GM23338 (cell line): ENCODE results near the gene AMIGO1.

ENCODE experiments used
- CREB1 ChIP-seq: fragments of 250-450 bp; sonication (Bioruptor Pico); IDR thresholded peaks from 2 replicates; pipeline ENCODE4 v1.5.0; 2020; ENCODE audit warnings: low read depth, mild to moderate bottlenecking, moderate library complexity
- ETS1 ChIP-seq: IDR thresholded peaks from 2 replicates; pipeline ENCODE4 v1.6.1; 2016; ENCODE audit warnings: antibody characterized with exemption
- EZH2 ChIP-seq: fragments of 200-600 bp; sonication (generic); IDR thresholded peaks from one replicate; pipeline ENCODE4 v1.8.0; 2017; ENCODE audit warnings: antibody characterized with exemption, mild to moderate bottlenecking, low read depth; ENCODE audit not compliant: unreplicated experiment
- EZH2phosphoT487 ChIP-seq: fragments of 200-600 bp; sonication (generic); IDR thresholded peaks from one replicate; pipeline ENCODE4 v1.8.1; 2018; ENCODE audit warnings: antibody characterized with exemption; ENCODE audit not compliant: unreplicated experiment
- JUNB ChIP-seq: IDR thresholded peaks from one replicate; pipeline ENCODE4 v1.6.1; 2016; ENCODE audit warnings: antibody characterized with exemption; ENCODE audit not compliant: unreplicated experiment
- NANOG ChIP-seq: IDR thresholded peaks from 2 replicates; pipeline ENCODE4 v1.6.1; 2016; ENCODE audit warnings: antibody characterized with exemption, borderline replicate concordance
- POLR2AphosphoS5 ChIP-seq: IDR thresholded peaks from 2 replicates; pipeline ENCODE4 v1.6.1; 2016; ENCODE audit warnings: antibody characterized with exemption, low read depth
- STAT1 ChIP-seq: IDR thresholded peaks from one replicate; pipeline ENCODE4 v1.6.1; 2016; ENCODE audit warnings: antibody characterized with exemption; ENCODE audit not compliant: unreplicated experiment
- ZNF114 ChIP-seq: fragments of 250-450 bp; sonication (Bioruptor Pico); IDR thresholded peaks from 2 replicates; pipeline ENCODE4 v1.5.0; 2020; ENCODE audit warnings: mild to moderate bottlenecking, moderate library complexity
- ZNF331 ChIP-seq: fragments of 250-450 bp; sonication (Bioruptor Pico); IDR thresholded peaks from 2 replicates; pipeline ENCODE4 v1.5.0; 2020; ENCODE audit warnings: low read depth, mild to moderate bottlenecking, moderate library complexity
- TF ChIP-seq, protein P1 (sequence below), 2 experiments: fragments of 200-600 bp in 1 of 2; sonication (generic) in 1 of 2; conservative IDR thresholded peaks; 2 replicates each; pipeline versions ENCODE4 v1.5.1 to v1.6.1; 2016 to 2017; ENCODE audit warnings: antibody characterized with exemption in 2 of 2, low read depth in 2 of 2, mild to moderate bottlenecking in 2 of 2, moderate library complexity in 1 of 2
- TF ChIP-seq, protein P2 (sequence below): fragments of 250-450 bp; sonication (Bioruptor Pico); IDR thresholded peaks from 2 replicates; pipeline ENCODE4 v1.5.0; 2020; ENCODE audit warnings: mild to moderate bottlenecking, moderate library complexity
- TF ChIP-seq, protein P3 (sequence below): IDR thresholded peaks from one replicate; pipeline ENCODE4 v1.6.1; 2018; ENCODE audit warnings: antibody characterized with exemption; ENCODE audit not compliant: unreplicated experiment

DNA sequence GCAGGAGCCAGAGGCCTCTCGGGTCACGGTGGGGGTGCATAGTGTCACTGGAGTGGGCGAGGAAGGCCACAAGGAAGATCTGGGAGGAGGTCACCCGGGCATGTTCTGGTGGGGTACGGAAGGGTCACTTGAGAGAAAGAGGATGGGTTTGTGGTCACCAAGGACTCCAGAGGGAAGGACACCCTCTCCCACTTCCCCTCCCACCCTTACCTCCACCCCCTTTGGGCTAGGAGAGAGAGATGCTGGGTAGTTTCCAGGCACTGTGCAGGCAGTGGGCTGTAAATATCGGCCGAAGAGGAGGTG, 703 bp downstream of the AMIGO1 start:
- TF ChIP-seq, protein P1, sequence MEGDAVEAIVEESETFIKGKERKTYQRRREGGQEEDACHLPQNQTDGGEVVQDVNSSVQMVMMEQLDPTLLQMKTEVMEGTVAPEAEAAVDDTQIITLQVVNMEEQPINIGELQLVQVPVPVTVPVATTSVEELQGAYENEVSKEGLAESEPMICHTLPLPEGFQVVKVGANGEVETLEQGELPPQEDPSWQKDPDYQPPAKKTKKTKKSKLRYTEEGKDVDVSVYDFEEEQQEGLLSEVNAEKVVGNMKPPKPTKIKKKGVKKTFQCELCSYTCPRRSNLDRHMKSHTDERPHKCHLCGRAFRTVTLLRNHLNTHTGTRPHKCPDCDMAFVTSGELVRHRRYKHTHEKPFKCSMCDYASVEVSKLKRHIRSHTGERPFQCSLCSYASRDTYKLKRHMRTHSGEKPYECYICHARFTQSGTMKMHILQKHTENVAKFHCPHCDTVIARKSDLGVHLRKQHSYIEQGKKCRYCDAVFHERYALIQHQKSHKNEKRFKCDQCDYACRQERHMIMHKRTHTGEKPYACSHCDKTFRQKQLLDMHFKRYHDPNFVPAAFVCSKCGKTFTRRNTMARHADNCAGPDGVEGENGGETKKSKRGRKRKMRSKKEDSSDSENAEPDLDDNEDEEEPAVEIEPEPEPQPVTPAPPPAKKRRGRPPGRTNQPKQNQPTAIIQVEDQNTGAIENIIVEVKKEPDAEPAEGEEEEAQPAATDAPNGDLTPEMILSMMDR (conservative IDR thresholded peaks at IDR 0.05; ENCODE audit: low read depth in 2 of 2), result no peak
- TF ChIP-seq, protein P2, sequence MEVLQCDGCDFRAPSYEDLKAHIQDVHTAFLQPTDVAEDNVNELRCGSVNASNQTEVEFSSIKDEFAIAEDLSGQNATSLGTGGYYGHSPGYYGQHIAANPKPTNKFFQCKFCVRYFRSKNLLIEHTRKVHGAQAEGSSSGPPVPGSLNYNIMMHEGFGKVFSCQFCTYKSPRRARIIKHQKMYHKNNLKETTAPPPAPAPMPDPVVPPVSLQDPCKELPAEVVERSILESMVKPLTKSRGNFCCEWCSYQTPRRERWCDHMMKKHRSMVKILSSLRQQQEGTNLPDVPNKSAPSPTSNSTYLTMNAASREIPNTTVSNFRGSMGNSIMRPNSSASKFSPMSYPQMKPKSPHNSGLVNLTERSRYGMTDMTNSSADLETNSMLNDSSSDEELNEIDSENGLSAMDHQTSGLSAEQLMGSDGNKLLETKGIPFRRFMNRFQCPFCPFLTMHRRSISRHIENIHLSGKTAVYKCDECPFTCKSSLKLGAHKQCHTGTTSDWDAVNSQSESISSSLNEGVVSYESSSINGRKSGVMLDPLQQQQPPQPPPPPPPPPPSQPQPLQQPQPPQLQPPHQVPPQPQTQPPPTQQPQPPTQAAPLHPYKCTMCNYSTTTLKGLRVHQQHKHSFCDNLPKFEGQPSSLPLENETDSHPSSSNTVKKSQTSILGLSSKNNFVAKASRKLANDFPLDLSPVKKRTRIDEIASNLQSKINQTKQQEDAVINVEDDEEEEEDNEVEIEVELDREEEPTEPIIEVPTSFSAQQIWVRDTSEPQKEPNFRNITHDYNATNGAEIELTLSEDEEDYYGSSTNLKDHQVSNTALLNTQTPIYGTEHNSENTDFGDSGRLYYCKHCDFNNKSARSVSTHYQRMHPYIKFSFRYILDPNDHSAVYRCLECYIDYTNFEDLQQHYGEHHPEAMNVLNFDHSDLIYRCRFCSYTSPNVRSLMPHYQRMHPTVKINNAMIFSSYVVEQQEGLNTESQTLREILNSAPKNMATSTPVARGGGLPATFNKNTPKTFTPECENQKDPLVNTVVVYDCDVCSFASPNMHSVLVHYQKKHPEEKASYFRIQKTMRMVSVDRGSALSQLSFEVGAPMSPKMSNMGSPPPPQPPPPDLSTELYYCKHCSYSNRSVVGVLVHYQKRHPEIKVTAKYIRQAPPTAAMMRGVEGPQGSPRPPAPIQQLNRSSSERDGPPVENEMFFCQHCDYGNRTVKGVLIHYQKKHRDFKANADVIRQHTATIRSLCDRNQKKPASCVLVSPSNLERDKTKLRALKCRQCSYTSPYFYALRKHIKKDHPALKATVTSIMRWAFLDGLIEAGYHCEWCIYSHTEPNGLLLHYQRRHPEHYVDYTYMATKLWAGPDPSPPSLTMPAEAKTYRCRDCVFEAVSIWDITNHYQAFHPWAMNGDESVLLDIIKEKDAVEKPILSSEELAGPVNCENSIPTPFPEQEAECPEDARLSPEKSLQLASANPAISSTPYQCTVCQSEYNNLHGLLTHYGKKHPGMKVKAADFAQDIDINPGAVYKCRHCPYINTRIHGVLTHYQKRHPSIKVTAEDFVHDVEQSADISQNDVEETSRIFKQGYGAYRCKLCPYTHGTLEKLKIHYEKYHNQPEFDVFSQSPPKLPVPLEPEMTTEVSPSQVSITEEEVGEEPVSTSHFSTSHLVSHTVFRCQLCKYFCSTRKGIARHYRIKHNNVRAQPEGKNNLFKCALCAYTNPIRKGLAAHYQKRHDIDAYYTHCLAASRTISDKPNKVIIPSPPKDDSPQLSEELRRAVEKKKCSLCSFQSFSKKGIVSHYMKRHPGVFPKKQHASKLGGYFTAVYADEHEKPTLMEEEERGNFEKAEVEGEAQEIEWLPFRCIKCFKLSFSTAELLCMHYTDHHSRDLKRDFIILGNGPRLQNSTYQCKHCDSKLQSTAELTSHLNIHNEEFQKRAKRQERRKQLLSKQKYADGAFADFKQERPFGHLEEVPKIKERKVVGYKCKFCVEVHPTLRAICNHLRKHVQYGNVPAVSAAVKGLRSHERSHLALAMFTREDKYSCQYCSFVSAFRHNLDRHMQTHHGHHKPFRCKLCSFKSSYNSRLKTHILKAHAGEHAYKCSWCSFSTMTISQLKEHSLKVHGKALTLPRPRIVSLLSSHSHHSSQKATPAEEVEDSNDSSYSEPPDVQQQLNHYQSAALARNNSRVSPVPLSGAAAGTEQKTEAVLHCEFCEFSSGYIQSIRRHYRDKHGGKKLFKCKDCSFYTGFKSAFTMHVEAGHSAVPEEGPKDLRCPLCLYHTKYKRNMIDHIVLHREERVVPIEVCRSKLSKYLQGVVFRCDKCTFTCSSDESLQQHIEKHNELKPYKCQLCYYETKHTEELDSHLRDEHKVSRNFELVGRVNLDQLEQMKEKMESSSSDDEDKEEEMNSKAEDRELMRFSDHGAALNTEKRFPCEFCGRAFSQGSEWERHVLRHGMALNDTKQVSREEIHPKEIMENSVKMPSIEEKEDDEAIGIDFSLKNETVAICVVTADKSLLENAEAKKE (CRISPR knock-in tag), result no peak
- TF ChIP-seq ZNF114 (CRISPR knock-in tag) (no peak), POLR2AphosphoS5 (no peak), EZH2 (no peak), ETS1 (no peak), EZH2phosphoT487 (no peak), CREB1 (CRISPR knock-in tag) (no peak), JUNB (no peak), ZNF331 (CRISPR knock-in tag) (no peak), NANOG (no peak), STAT1 (no peak)
- TF ChIP-seq, protein P3, sequence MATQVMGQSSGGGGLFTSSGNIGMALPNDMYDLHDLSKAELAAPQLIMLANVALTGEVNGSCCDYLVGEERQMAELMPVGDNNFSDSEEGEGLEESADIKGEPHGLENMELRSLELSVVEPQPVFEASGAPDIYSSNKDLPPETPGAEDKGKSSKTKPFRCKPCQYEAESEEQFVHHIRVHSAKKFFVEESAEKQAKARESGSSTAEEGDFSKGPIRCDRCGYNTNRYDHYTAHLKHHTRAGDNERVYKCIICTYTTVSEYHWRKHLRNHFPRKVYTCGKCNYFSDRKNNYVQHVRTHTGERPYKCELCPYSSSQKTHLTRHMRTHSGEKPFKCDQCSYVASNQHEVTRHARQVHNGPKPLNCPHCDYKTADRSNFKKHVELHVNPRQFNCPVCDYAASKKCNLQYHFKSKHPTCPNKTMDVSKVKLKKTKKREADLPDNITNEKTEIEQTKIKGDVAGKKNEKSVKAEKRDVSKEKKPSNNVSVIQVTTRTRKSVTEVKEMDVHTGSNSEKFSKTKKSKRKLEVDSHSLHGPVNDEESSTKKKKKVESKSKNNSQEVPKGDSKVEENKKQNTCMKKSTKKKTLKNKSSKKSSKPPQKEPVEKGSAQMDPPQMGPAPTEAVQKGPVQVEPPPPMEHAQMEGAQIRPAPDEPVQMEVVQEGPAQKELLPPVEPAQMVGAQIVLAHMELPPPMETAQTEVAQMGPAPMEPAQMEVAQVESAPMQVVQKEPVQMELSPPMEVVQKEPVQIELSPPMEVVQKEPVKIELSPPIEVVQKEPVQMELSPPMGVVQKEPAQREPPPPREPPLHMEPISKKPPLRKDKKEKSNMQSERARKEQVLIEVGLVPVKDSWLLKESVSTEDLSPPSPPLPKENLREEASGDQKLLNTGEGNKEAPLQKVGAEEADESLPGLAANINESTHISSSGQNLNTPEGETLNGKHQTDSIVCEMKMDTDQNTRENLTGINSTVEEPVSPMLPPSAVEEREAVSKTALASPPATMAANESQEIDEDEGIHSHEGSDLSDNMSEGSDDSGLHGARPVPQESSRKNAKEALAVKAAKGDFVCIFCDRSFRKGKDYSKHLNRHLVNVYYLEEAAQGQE, result no peak
